Hematopoietic multipotent progenitor cell treated with erythropoietin and hydrocortisone succinate and interleukin-3 and kit ligand, for 4 days (in vitro differentiated cells): ENCODE data around the gene FLT3.
"Not testable (repeated sequence)": the region's sequence is repeated elsewhere in the genome, so short reads cannot be mapped to it uniquely, and the experiment has no call there.

Experiments used
- DNase-seq: peaks from one replicate; pipeline ENCODE4 v3.0.0-alpha.2; 2015

The FLT3 gene

GRCh38 chr13:28043224-28043623 lies 57.2 kb downstream of the FLT3 start:
- DNase-seq = peak; percentile 21

- no peak for DNase-seq
Observed at GRCh38 chr13:28041501-28041900, 58.9 kb downstream of the FLT3 start.

GRCh38 chr13:28041031-28041461 lies 59.3 kb downstream of the FLT3 start:
- DNase-seq = peak; percentile 33

GRCh38 chr13:28037399-28037798 lies 63.0 kb downstream of the FLT3 start:
- DNase-seq = no peak

GRCh38 chr13:28035146-28035782 lies 65.1 kb downstream of the FLT3 start:
- no peak for DNase-seq

GRCh38 chr13:28033894-28034655 lies 66.3 kb downstream of the FLT3 start:
- no peak for DNase-seq

- not testable (repeated sequence) for DNase-seq
Observed at GRCh38 chr13:28032438-28032837, 67.9 kb downstream of the FLT3 start.

GRCh38 chr13:28031896-28032288 lies 68.5 kb downstream of the FLT3 start:
- DNase-seq = no peak

GRCh38 chr13:28031220-28031895 lies 69.0 kb downstream of the FLT3 start:
- DNase-seq = peak; percentile 70

- DNase-seq = no peak
Observed at GRCh38 chr13:28027607-28028364, 72.6 kb downstream of the FLT3 start.

GRCh38 chr13:28027071-28027470 lies 73.3 kb downstream of the FLT3 start:
- no peak for DNase-seq

GRCh38 chr13:28026508-28026907 lies 73.9 kb downstream of the FLT3 start:
- no peak for DNase-seq

GRCh38 chr13:28022848-28023518 lies 77.4 kb downstream of the FLT3 start:
- no peak for DNase-seq

- DNase-seq = no peak
Observed at GRCh38 chr13:28014301-28014700, 86.1 kb downstream of the FLT3 start.

GRCh38 chr13:28013482-28013881 lies 86.9 kb downstream of the FLT3 start:
- DNase-seq = no peak

- no peak for DNase-seq
Observed at GRCh38 chr13:28012896-28013295, 87.5 kb downstream of the FLT3 start.

GRCh38 chr13:28012383-28012782 lies 88.0 kb downstream of the FLT3 start:
- no peak for DNase-seq

GRCh38 chr13:28010046-28010445 lies 90.3 kb downstream of the FLT3 start:
- no peak for DNase-seq

- DNase-seq = not testable (repeated sequence)
Observed at GRCh38 chr13:28005016-28005415, 95.4 kb downstream of the FLT3 start.

- DNase-seq = no peak
Observed at GRCh38 chr13:28002886-28003698, 97.3 kb downstream of the FLT3 start.

GRCh38 chr13:28001837-28002473 lies 98.4 kb downstream of the FLT3 start:
- DNase-seq = no peak
